Fibroblast of lung (primary cell): Measurements from ENCODE around the gene WHRN. TPM values are rescaled to one million over a fixed set of nuclear protein-coding genes. Genes with fewer than 3 reads are reported as not detected.

Source experiments
- DNase-seq, 2 donors: peaks; one replicate each; pipeline versions ENCODE4 v3.0.0 to v3.0.0-alpha.2; 2010; ENCODE audit warnings: low read depth in 2 of 2
- H2AFZ ChIP-seq: 2 replicates; pipeline ENCODE4 v1.5.1; 2012; ENCODE audit warnings: low read length, control low read depth, inconsistent platforms
- H3K27ac ChIP-seq: 2 replicates; pipeline ENCODE4 v1.5.1; 2011; ENCODE audit warnings: low read length, control low read depth; ENCODE audit not compliant: insufficient read depth
- H3K27me3 ChIP-seq: 2 replicates; pipeline ENCODE4 v1.5.1; 2011; ENCODE audit warnings: mild to moderate bottlenecking, low read length; ENCODE audit not compliant: control insufficient read depth, insufficient read depth
- H3K36me3 ChIP-seq: 2 replicates; pipeline ENCODE4 v1.5.1; 2011; ENCODE audit warnings: low read length; ENCODE audit not compliant: control insufficient read depth, insufficient read depth
- H3K4me1 ChIP-seq: 2 replicates; pipeline ENCODE4 v1.5.1; 2011; ENCODE audit warnings: low read length; ENCODE audit not compliant: control insufficient read depth, insufficient read depth; ENCODE audit errors: extremely low read depth
- H3K4me2 ChIP-seq: 2 replicates; pipeline ENCODE4 v1.5.1; 2011; ENCODE audit warnings: low read length, control low read depth; ENCODE audit not compliant: insufficient read depth; ENCODE audit errors: extremely low read depth
- H3K4me3 ChIP-seq, 4 experiments: fragments of 200-600 bp in 1 of 4; sonication (generic) in 1 of 4; replicated peaks in 1 of 4; 2 replicates each; pipeline ENCODE4 v1.5.1; 2011 to 2016; ENCODE audit warnings: low read length in 4 of 4, low read depth in 3 of 4, mild to moderate bottlenecking in 3 of 4, control low read depth in 2 of 4, inconsistent platforms in 1 of 4, mixed read lengths in 1 of 4; ENCODE audit not compliant: insufficient read depth in 1 of 4; ENCODE audit errors: control extremely low read depth in 1 of 4
- H3K79me2 ChIP-seq: 2 replicates; pipeline ENCODE4 v1.5.1; 2012; ENCODE audit warnings: mild to moderate bottlenecking, low read length, inconsistent platforms; ENCODE audit not compliant: control insufficient read depth, insufficient read depth
- H3K9ac ChIP-seq: 2 replicates; pipeline ENCODE4 v1.5.1; 2011; ENCODE audit warnings: mild to moderate bottlenecking, low read length, control low read depth; ENCODE audit not compliant: insufficient read depth
- H3K9me3 ChIP-seq: 2 replicates; pipeline ENCODE4 v1.5.1; 2012; ENCODE audit warnings: low read depth, low read length; ENCODE audit not compliant: control insufficient read depth, insufficient read depth
- H4K20me1 ChIP-seq: 2 replicates; pipeline ENCODE4 v1.5.1; 2011; ENCODE audit warnings: low read length; ENCODE audit not compliant: control insufficient read depth, insufficient read depth; ENCODE audit errors: extremely low read depth
- EZH2 ChIP-seq: IDR thresholded peaks from 2 replicates; pipeline ENCODE4 v1.5.1; 2012; ENCODE audit warnings: low read length, control low read depth, mild to moderate bottlenecking; ENCODE audit errors: missing control alignments
- polyA plus RNA-seq, 2 donors: library from polyadenylated mRNA; depleted of rRNA in 1 of 2; stranded (reverse) in 1 of 2; unstranded in 1 of 2; fragments of >200 nt; gene quantifications; 2 replicates each; pipeline ENCODE4 v1.2.1, GENCODE V29; 2011 to 2012; ENCODE audit warnings: missing spikeins in 1 of 2
- total RNA-seq: library from RNA; depleted of rRNA; stranded (reverse); fragments of >200 nt; gene quantifications from 2 replicates; pipeline ENCODE4 v1.2.1, GENCODE V29; 2014
- TF ChIP-seq, protein P1 (sequence below), 2 donors: IDR thresholded peaks in 1 of 2; conservative IDR thresholded peaks in 1 of 2; 1 replicate in 1 of 2; 2 replicates in 1 of 2; pipeline ENCODE4 v1.5.1; 2011 to 2012; ENCODE audit warnings: low read length in 2 of 2, control low read depth in 1 of 2, inconsistent platforms in 1 of 2, low read depth in 1 of 2, mild to moderate bottlenecking in 1 of 2

Gene WHRN
- total and polyA plus RNA-seq, 2 donors (not counting 1 experiment from before 2014, with no cell fraction given): 0.16 to 1.8 TPM

GRCh38 chr9:114513959-114514267 is 8.6 kb upstream of the WHRN start:
- no peak for DNase-seq
- no peak overlapping the region for H3K27ac ChIP-seq
- peaks cover 26% of the 10 kb centered on the region for H3K27me3 ChIP-seq
- H3K36me3 ChIP-seq: no peaks in the 10 kb centered on the region
- H3K9me3 ChIP-seq: no peaks in the 10 kb centered on the region
- H3K9ac ChIP-seq: no peak overlapping the region
- no peaks in the 10 kb centered on the region for H3K79me2 ChIP-seq
- H4K20me1 ChIP-seq: no peaks in the 10 kb centered on the region
- no peak overlapping the region for H2AFZ ChIP-seq
- no peak overlapping the region for H3K4me2 ChIP-seq
- no peaks in the 10 kb centered on the region for H3K4me1 ChIP-seq
- TF ChIP-seq, protein P1, sequence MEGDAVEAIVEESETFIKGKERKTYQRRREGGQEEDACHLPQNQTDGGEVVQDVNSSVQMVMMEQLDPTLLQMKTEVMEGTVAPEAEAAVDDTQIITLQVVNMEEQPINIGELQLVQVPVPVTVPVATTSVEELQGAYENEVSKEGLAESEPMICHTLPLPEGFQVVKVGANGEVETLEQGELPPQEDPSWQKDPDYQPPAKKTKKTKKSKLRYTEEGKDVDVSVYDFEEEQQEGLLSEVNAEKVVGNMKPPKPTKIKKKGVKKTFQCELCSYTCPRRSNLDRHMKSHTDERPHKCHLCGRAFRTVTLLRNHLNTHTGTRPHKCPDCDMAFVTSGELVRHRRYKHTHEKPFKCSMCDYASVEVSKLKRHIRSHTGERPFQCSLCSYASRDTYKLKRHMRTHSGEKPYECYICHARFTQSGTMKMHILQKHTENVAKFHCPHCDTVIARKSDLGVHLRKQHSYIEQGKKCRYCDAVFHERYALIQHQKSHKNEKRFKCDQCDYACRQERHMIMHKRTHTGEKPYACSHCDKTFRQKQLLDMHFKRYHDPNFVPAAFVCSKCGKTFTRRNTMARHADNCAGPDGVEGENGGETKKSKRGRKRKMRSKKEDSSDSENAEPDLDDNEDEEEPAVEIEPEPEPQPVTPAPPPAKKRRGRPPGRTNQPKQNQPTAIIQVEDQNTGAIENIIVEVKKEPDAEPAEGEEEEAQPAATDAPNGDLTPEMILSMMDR (conservative IDR thresholded peaks at IDR 0.05 in 1 of 2, IDR thresholded peaks at IDR 0.05 in 1 of 2; ENCODE audit: low read depth in 1 of 2, low read length in 2 of 2): no peak
- TF ChIP-seq EZH2: no peak
- H3K4me3 ChIP-seq: no peak overlapping the region

GRCh38 chr9:114513055-114513958 is 8.0 kb upstream of the WHRN start:
- H4K20me1 ChIP-seq: no peaks in the 10 kb centered on the region
- H3K27ac ChIP-seq: no peak overlapping the region
- H3K36me3 ChIP-seq: no peaks in the 10 kb centered on the region
- H2AFZ ChIP-seq: no peak overlapping the region
- no peak overlapping the region for H3K4me2 ChIP-seq
- TF ChIP-seq, protein P1 (conservative IDR thresholded peaks at IDR 0.05 in 1 of 2, IDR thresholded peaks at IDR 0.05 in 1 of 2; ENCODE audit: low read depth in 1 of 2, low read length in 2 of 2): no peak
- no peak for TF ChIP-seq EZH2
- no peaks in the 10 kb centered on the region for H3K4me1 ChIP-seq
- H3K79me2 ChIP-seq: no peaks in the 10 kb centered on the region
- no peak overlapping the region for H3K4me3 ChIP-seq
- H3K27me3 ChIP-seq: peaks cover 28% of the 10 kb centered on the region
- DNase-seq: no peak
- no peaks in the 10 kb centered on the region for H3K9me3 ChIP-seq
- no peak overlapping the region for H3K9ac ChIP-seq

- no peaks in the 10 kb centered on the region for H4K20me1 ChIP-seq
- H3K27ac ChIP-seq: no peak overlapping the region
- H3K9me3 ChIP-seq: no peaks in the 10 kb centered on the region
- H3K27me3 ChIP-seq: peaks cover 35% of the 10 kb centered on the region
- no peaks in the 10 kb centered on the region for H3K36me3 ChIP-seq
- no peaks in the 10 kb centered on the region for H3K79me2 ChIP-seq
- no peak overlapping the region for H3K9ac ChIP-seq
- no peak overlapping the region for H3K4me2 ChIP-seq
- no peak for TF ChIP-seq EZH2
- TF ChIP-seq, protein P1 (conservative IDR thresholded peaks at IDR 0.05 in 1 of 2, IDR thresholded peaks at IDR 0.05 in 1 of 2; ENCODE audit: low read depth in 1 of 2, low read length in 2 of 2): no peak
- no peak for DNase-seq
- H3K4me3 ChIP-seq: no peak overlapping the region
- H3K4me1 ChIP-seq: no peaks in the 10 kb centered on the region
- no peak overlapping the region for H2AFZ ChIP-seq
Measured at GRCh38 chr9:114511978-114512874, 7.0 kb upstream of the WHRN start.
